Activated CD4-positive, alpha-beta T cell treated with anti-CD3 and anti-CD28 coated beads for 36 hours (primary cell): ENCODE measurements around the gene CYP8B1. TPM values are rescaled to one million over a fixed set of nuclear protein-coding genes. Genes with fewer than 3 reads are reported as not detected.
A peak's percentile ranks its signal among the peaks of the same experiment; 100 is the strongest.

Experiments used
- ATAC-seq: fragments of 200-7000 bp; cut with Tn5 transposase; one replicate; pipeline ENCODE4 v1.10.0; 2021; ENCODE audit warnings: mild to moderate bottlenecking, moderate library complexity
- CTCF ChIA-PET: fragments of 350-600 bp; sonication (Branson Sonifier 250); formaldehyde crosslinking; loops from one replicate; lab custom pipeline; 2021; ENCODE audit warnings: antibody characterized with exemption; lab: Charles Lee
- POLR2A ChIA-PET: fragments of 350-600 bp; sonication (Branson Sonifier 250); formaldehyde crosslinking; loops from one replicate; lab custom pipeline; 2021; ENCODE audit warnings: antibody characterized with exemption, inconsistent platforms; lab: Charles Lee
- DNase-seq: peaks from one replicate; pipeline ENCODE4 v3.0.0-alpha.2; 2020
- H3K27ac Mint-ChIP-seq: one replicate; pipeline ENCODE4 v1.8.0; 2021; ENCODE audit warnings: mixed read lengths
- H3K27me3 Mint-ChIP-seq: one replicate; pipeline ENCODE4 v1.8.0; 2021; ENCODE audit warnings: mixed read lengths
- H3K36me3 Mint-ChIP-seq: one replicate; pipeline ENCODE4 v1.8.0; 2021; ENCODE audit warnings: low read depth, mixed read lengths
- H3K4me1 Mint-ChIP-seq: one replicate; pipeline ENCODE4 v1.8.0; 2021; ENCODE audit warnings: mixed read lengths
- H3K4me3 Mint-ChIP-seq: one replicate; pipeline ENCODE4 v1.8.0; 2021; ENCODE audit warnings: mild to moderate bottlenecking, moderate library complexity, mixed read lengths
- H3K9me3 Mint-ChIP-seq: one replicate; pipeline ENCODE4 v1.8.0; 2021; ENCODE audit warnings: low read depth, mixed read lengths
- intact Hi-C, 2 experiments: fragments of 100-400 bp; cut with DNase I in 1 of 2; cut with micrococcal nuclease in 1 of 2; formaldehyde crosslinking; loops; one replicate each; pipeline versions ENCODE4 v1.14.2 to v1.15.1; 2022 to 2024; cut with DNase I, micrococcal nuclease
- total RNA-seq, 2 experiments: library from RNA; stranded (reverse); gene quantifications; one replicate each; pipeline ENCODE4 v1.2.3, GENCODE V29; 2021

The CYP8B1 gene
- total RNA-seq, 2 experiments from 2014 or later: not detected

- ATAC-seq: no peak
- Mint-ChIP-seq H3K36me3 (peaks cover 2% of the 10 kb centered on the region), H3K4me3 (no peak overlapping the region), H3K27ac (no peak overlapping the region), H3K4me1 (peaks cover 8% of the 10 kb centered on the region), H3K27me3 (peaks cover 17% of the 10 kb centered on the region), H3K9me3 (peaks cover 7% of the 10 kb centered on the region)
- ChIA-PET POLR2A (no interaction called here), CTCF (no interaction called here)
- no peak for DNase-seq
- intact Hi-C loops: no loop called here
Observed at GRCh38 chr3:42900226-42901072, 24.8 kb upstream of the CYP8B1 start.

GRCh38 chr3:42898896-42899675 lies 23.4 kb upstream of the CYP8B1 start:
- H3K4me3 Mint-ChIP-seq: no peak overlapping the region
- no peak overlapping the region for H3K27ac Mint-ChIP-seq
- no peaks in the 10 kb centered on the region for H3K36me3 Mint-ChIP-seq
- intact Hi-C loops: no loop called here
- ChIA-PET CTCF (interaction anchor here (1.1 kb wide), 1 partner anchor 10 kb away, joined by 3 read pairs; no protein-coding TSS in a partner anchor), POLR2A (no interaction called here)
- peaks cover 4% of the 10 kb centered on the region for H3K9me3 Mint-ChIP-seq
- no peak for DNase-seq
- peaks cover 8% of the 10 kb centered on the region for H3K4me1 Mint-ChIP-seq
- ATAC-seq: no peak
- H3K27me3 Mint-ChIP-seq: peaks cover 7% of the 10 kb centered on the region

GRCh38 chr3:42895580-42895868 lies 19.8 kb upstream of the CYP8B1 start:
- CTCF ChIA-PET: no interaction called here
- POLR2A ChIA-PET: no interaction called here
- Mint-ChIP-seq H3K27ac (no peak overlapping the region), H3K36me3 (no peaks in the 10 kb centered on the region), H3K27me3 (peaks cover under 1% of the 10 kb centered on the region), H3K4me1 (no peaks in the 10 kb centered on the region), H3K4me3 (no peak overlapping the region), H3K9me3 (no peaks in the 10 kb centered on the region)
- DNase-seq (no peak), ATAC-seq (no peak)
- intact Hi-C loops: no loop called here

GRCh38 chr3:42894698-42895579 lies 19.3 kb upstream of the CYP8B1 start:
- POLR2A ChIA-PET: no interaction called here
- Mint-ChIP-seq H3K4me1 (no peaks in the 10 kb centered on the region), H3K9me3 (no peaks in the 10 kb centered on the region), H3K27me3 (no peaks in the 10 kb centered on the region), H3K36me3 (no peaks in the 10 kb centered on the region), H3K27ac (peak overlapping the region; percentile 15), H3K4me3 (no peak overlapping the region)
- DNase-seq (no peak), ATAC-seq (no peak)
- intact Hi-C loops: no loop called here
- CTCF ChIA-PET: no interaction called here

GRCh38 chr3:42892807-42893206 lies 17.1 kb upstream of the CYP8B1 start:
- no peak for DNase-seq
- H3K27ac Mint-ChIP-seq: no peak overlapping the region
- H3K4me1 Mint-ChIP-seq: no peaks in the 10 kb centered on the region
- no peak overlapping the region for H3K4me3 Mint-ChIP-seq
- peaks cover 3% of the 10 kb centered on the region for H3K27me3 Mint-ChIP-seq
- intact Hi-C loops: no loop called here
- POLR2A ChIA-PET: interaction anchor here (0.6 kb wide), 1 partner anchor 391 kb away, joined by 3 read pairs; the partner anchor contains the start of gene VIPR1
- CTCF ChIA-PET: interaction anchor here (1.7 kb wide), 1 partner anchor 62 kb away, joined by 4 read pairs; no protein-coding TSS in a partner anchor
- no peak for ATAC-seq
- H3K36me3 Mint-ChIP-seq: no peaks in the 10 kb centered on the region
- H3K9me3 Mint-ChIP-seq: no peaks in the 10 kb centered on the region

- Mint-ChIP-seq H3K27me3 (peaks cover 6% of the 10 kb centered on the region), H3K27ac (no peak overlapping the region), H3K9me3 (no peaks in the 10 kb centered on the region), H3K36me3 (no peaks in the 10 kb centered on the region), H3K4me1 (no peaks in the 10 kb centered on the region), H3K4me3 (no peak overlapping the region)
- ATAC-seq (no peak), DNase-seq (no peak)
- ChIA-PET POLR2A (no interaction called here), CTCF (interaction anchor here (0.6 to 1.7 kb wide), 2 partner anchors 61 to 339 kb away, joined by 4 to 5 read pairs; no protein-coding TSS in a partner anchor)
- intact Hi-C loops: no loop called here
Observed at GRCh38 chr3:42892169-42892568, 16.5 kb upstream of the CYP8B1 start.

GRCh38 chr3:42891042-42891441 lies 15.4 kb upstream of the CYP8B1 start:
- no peak for DNase-seq
- no peak for ATAC-seq
- Mint-ChIP-seq H3K27ac (no peak overlapping the region), H3K4me3 (no peak overlapping the region), H3K4me1 (no peaks in the 10 kb centered on the region), H3K27me3 (peaks cover 6% of the 10 kb centered on the region), H3K9me3 (no peaks in the 10 kb centered on the region), H3K36me3 (no peaks in the 10 kb centered on the region)
- CTCF ChIA-PET: no interaction called here
- POLR2A ChIA-PET: interaction anchor here (0.7 kb wide), 1 partner anchor 40 kb away, joined by 3 read pairs; no protein-coding TSS in a partner anchor
- intact Hi-C loops: no loop called here

- DNase-seq (no peak), ATAC-seq (no peak)
- intact Hi-C loops: no loop called here
- Mint-ChIP-seq H3K36me3 (no peaks in the 10 kb centered on the region), H3K9me3 (no peaks in the 10 kb centered on the region), H3K27me3 (peaks cover 6% of the 10 kb centered on the region), H3K4me1 (peaks cover 4% of the 10 kb centered on the region), H3K27ac (no peak overlapping the region), H3K4me3 (no peak overlapping the region)
- ChIA-PET CTCF (no interaction called here), POLR2A (no interaction called here)
Observed at GRCh38 chr3:42887084-42887483, 11.4 kb upstream of the CYP8B1 start.

GRCh38 chr3:42886294-42886822 lies 10.7 kb upstream of the CYP8B1 start:
- peaks cover 4% of the 10 kb centered on the region for H3K4me1 Mint-ChIP-seq
- H3K36me3 Mint-ChIP-seq: no peaks in the 10 kb centered on the region
- H3K27me3 Mint-ChIP-seq: peaks cover 6% of the 10 kb centered on the region
- H3K4me3 Mint-ChIP-seq: no peak overlapping the region
- H3K27ac Mint-ChIP-seq: no peak overlapping the region
- intact Hi-C loops: no loop called here
- no peaks in the 10 kb centered on the region for H3K9me3 Mint-ChIP-seq
- POLR2A ChIA-PET: no interaction called here
- ATAC-seq (no peak), DNase-seq (no peak)
- CTCF ChIA-PET: no interaction called here

- H3K36me3 Mint-ChIP-seq: no peaks in the 10 kb centered on the region
- peaks cover 6% of the 10 kb centered on the region for H3K27me3 Mint-ChIP-seq
- intact Hi-C loops: loop anchor here in 1 of 2 experiments (5.0 kb wide), 1 partner anchor 337 kb away; no protein-coding TSS in a partner anchor
- no peak for DNase-seq
- CTCF ChIA-PET: interaction anchor here (0.6 to 1.3 kb wide), 2 partner anchors 53 to 145 kb away, joined by 3 read pairs; no protein-coding TSS in a partner anchor
- no peak overlapping the region for H3K27ac Mint-ChIP-seq
- H3K4me3 Mint-ChIP-seq: no peak overlapping the region
- no peak for ATAC-seq
- POLR2A ChIA-PET: no interaction called here
- peaks cover 7% of the 10 kb centered on the region for H3K4me1 Mint-ChIP-seq
- H3K9me3 Mint-ChIP-seq: no peaks in the 10 kb centered on the region
Observed at GRCh38 chr3:42884324-42884723, 8.6 kb upstream of the CYP8B1 start.
